HepG2 (cell line): Measurements from ENCODE around the gene L3MBTL3. TPM values are rescaled to one million over a fixed set of nuclear protein-coding genes. Genes with fewer than 3 reads are reported as not detected.

ENCODE experiments used
- ATAC-seq: fragments of 200-7000 bp; cut with Tn5 transposase; 3 replicates; pipeline ENCODE4 v1.9.1; 2020; ENCODE audit warnings: mild to moderate bottlenecking, moderate library complexity
- BruUV-seq: library from RNA; stranded (reverse); fragments of 400-500 nt; replicated peaks from 2 replicates; lab custom pipeline; 2021; lab: Mats Ljungman, UMichigan
- CTCF ChIA-PET: fragments of 300-600 bp; formaldehyde crosslinking; extraction: SDS; loops from one replicate; lab custom pipeline; 2021; ENCODE audit warnings: low total read pairs, inconsistent platforms, low intra/inter-chr PET ratio; lab: Yijun Ruan, JAX
- POLR2A ChIA-PET: fragments of 350-600 bp; sonication (Branson Sonifier 250); formaldehyde crosslinking; loops from one replicate; lab custom pipeline; 2020; ENCODE audit warnings: antibody characterized with exemption, inconsistent platforms; lab: Yijun Ruan, JAX
- DNase-seq: peaks from one replicate; pipeline ENCODE4 v3.0.0-alpha.2; 2015; ENCODE audit warnings: low spot score
- FAIRE-seq: peaks from 3 replicates; lab custom pipeline; 2011; peaks lifted over from hg19 to GRCh38; lab: Jason Lieb, UNC
- H2AFZ ChIP-seq: one replicate; pipeline ENCODE4 v1.6.1; 2011; ENCODE audit warnings: low read length, inconsistent platforms
- H3K27ac ChIP-seq: fragments of 300-600 bp; 3 replicates; pipeline ENCODE4 v1.8.0; 2011; ENCODE audit warnings: mixed run types, mild to moderate bottlenecking, mixed read lengths, low read length, inconsistent platforms; ENCODE audit not compliant: insufficient read depth; ENCODE audit errors: extremely low read length
- H3K27me3 ChIP-seq, 2 experiments: fragments of 200-600 bp in 1 of 2; 2 replicates in 1 of 2; 3 replicates in 1 of 2; pipeline versions ENCODE4 v1.6.0 to v1.8.0; 2011; ENCODE audit warnings: low read length in 2 of 2, mild to moderate bottlenecking in 2 of 2, moderate library complexity in 2 of 2, inconsistent platforms in 1 of 2; ENCODE audit not compliant: insufficient read depth in 2 of 2, control insufficient read depth in 1 of 2
- H3K36me3 ChIP-seq, 2 experiments: fragments of 200-600 bp in 1 of 2; replicated peaks in 1 of 2; 2 replicates in 1 of 2; 3 replicates in 1 of 2; pipeline versions ENCODE4 v1.5.1 to v1.8.0; 2011; ENCODE audit warnings: low read length in 2 of 2, inconsistent platforms in 1 of 2; ENCODE audit not compliant: insufficient read depth in 2 of 2, control insufficient read depth in 1 of 2
- H3K4me1 ChIP-seq: 2 replicates; pipeline ENCODE4 v1.5.1; 2012; ENCODE audit warnings: low read length, inconsistent platforms; ENCODE audit not compliant: insufficient read depth
- H3K4me2 ChIP-seq: 2 replicates; pipeline ENCODE4 v1.6.0; 2011; ENCODE audit warnings: low read depth, low read length, inconsistent platforms
- H3K4me3 ChIP-seq, 3 experiments: fragments of 200-600 bp in 1 of 3; sonication (generic), shearing (Covaris generic) in 1 of 3; replicated peaks in 1 of 3; 2 replicates each; pipeline ENCODE4 v1.5.1; 2011 to 2016; ENCODE audit warnings: low read length in 3 of 3, inconsistent platforms in 2 of 3, low read depth in 2 of 3, mild to moderate bottlenecking in 2 of 3, control low read depth in 1 of 3, mixed read lengths in 1 of 3; ENCODE audit not compliant: insufficient read depth in 1 of 3
- H3K79me2 ChIP-seq: one replicate; pipeline ENCODE4 v1.6.1; 2011; ENCODE audit warnings: low read length, inconsistent platforms; ENCODE audit not compliant: insufficient read depth
- H3K9ac ChIP-seq: 2 replicates; pipeline ENCODE4 v1.6.0; 2011; ENCODE audit warnings: mild to moderate bottlenecking, low read depth, low read length, inconsistent platforms; ENCODE audit not compliant: insufficient read depth
- H3K9me3 ChIP-seq: 2 replicates; pipeline ENCODE4 v1.5.1; 2012; ENCODE audit warnings: mild to moderate bottlenecking, low read length
- H4K20me1 ChIP-seq: 2 replicates; pipeline ENCODE4 v1.6.0; 2011; ENCODE audit warnings: inconsistent platforms, mild to moderate bottlenecking, low read length, moderate library complexity; ENCODE audit not compliant: insufficient read depth
- AKNA ChIP-seq: sonication (generic); formaldehyde crosslinking; IDR thresholded peaks from 2 replicates; pipeline ENCODE4 v1.4.0; 2020; ENCODE audit warnings: missing genetic modification reagents, borderline replicate concordance
- HNRNPH1 ChIP-seq: fragments of 200-400 bp; formaldehyde crosslinking; optimal IDR thresholded peaks from 2 replicates; pipeline ENCODE3; 2017; ENCODE audit warnings: mild to moderate bottlenecking, low read depth, low read length
- MNT ChIP-seq: fragments of 450-650 bp; IDR thresholded peaks from 2 replicates; pipeline ENCODE4 v1.6.1; 2016
- WGBS: methylation state at CpG from one replicate; pipeline ENCODE4 v1.1.6; 2017; ENCODE audit warnings: low lambda C conversion rate; 5-methylcytosine and 5-hydroxymethylcytosine counted together
- in situ Hi-C: cut with HindIII; loops from 2 replicates; pipeline ENCODE4 v1.10.0; 2017; ENCODE audit warnings: low pct_unique_long_range_greater_than_20kb; ENCODE audit not compliant: extremely low pct_ligation_motif_present
- intact Hi-C: fragments of 100-400 bp; cut with micrococcal nuclease; formaldehyde crosslinking; loops from one replicate; pipeline ENCODE4 v1.10.0; 2022; ENCODE audit not compliant: unreplicated experiment
- polyA plus RNA-seq, 8 experiments: library from polyadenylated mRNA; depleted of rRNA in 3 of 8; stranded (reverse) in 7 of 8; unstranded in 1 of 8; fragments of >200 nt; fragmentation: Illumina TruSeq in 4 of 8; extraction: Trizol in 4 of 8; gene quantifications; 2 replicates each; pipeline versions ENCODE4 v1.2.1 to v1.2.3, GENCODE V29; 2011 to 2016; ENCODE audit warnings: low read depth in 4 of 8, missing spikeins in 1 of 8, mixed read lengths in 1 of 8; ENCODE audit not compliant: insufficient read depth in 1 of 8
- total RNA-seq, 5 experiments: library from RNA; depleted of rRNA; stranded (reverse); fragments of >200 nt; fragmentation: Illumina TruSeq; extraction: Trizol; gene quantifications; 2 replicates each; pipeline ENCODE4 v1.2.3, GENCODE V29; 2016; ENCODE audit warnings: low read depth in 1 of 5

The L3MBTL3 gene
- total and polyA plus RNA-seq, 2 of the 13 experiments (the other 11 are each of a cell fraction or from before 2014, with no cell fraction given), result 1.5 to 2.5 TPM

- peaks cover 0 to 6% of the 10 kb centered on the region in 2 experiments; a peak in 1 of 5 replicates for H3K27me3 ChIP-seq
- no TSS peak for BruUV-seq
- H3K36me3 ChIP-seq, result no peaks in the 10 kb centered on the region
- H4K20me1 ChIP-seq, result no peaks in the 10 kb centered on the region
- WGBS, result 28% methylated on average over 6 of the region's 6 CpGs
- no peak for ATAC-seq
- H3K4me2 ChIP-seq, result no peak overlapping the region
- ChIA-PET CTCF (no interaction called here), POLR2A (no interaction called here)
- no peaks in the 10 kb centered on the region for H3K9me3 ChIP-seq
- no peak overlapping the region for H2AFZ ChIP-seq
- no peaks in the 10 kb centered on the region for H3K4me1 ChIP-seq
- FAIRE-seq, result no peak
- DNase-seq, result no peak
- H3K79me2 ChIP-seq, result no peaks in the 10 kb centered on the region
- intact Hi-C loops (no loop called here), in situ Hi-C loops (no loop called here)
- TF ChIP-seq HNRNPH1 (no peak), MNT (peak; percentile 91), AKNA (CRISPR knock-in tag) (no peak)
- no peak overlapping the region for H3K9ac ChIP-seq
- H3K4me3 ChIP-seq, result no peak overlapping the region
- no peak overlapping the region for H3K27ac ChIP-seq
Measured at GRCh38 chr6:130152908-130153510, 134.6 kb downstream of the L3MBTL3 start.
